Tibial nerve (tissue), 4 donors: ENCODE results near the gene MME.

Experiments used
- CTCF ChIP-seq, 5 experiments: fragments of 200-600 bp in 3 of 5; fragments of 450-650 bp in 2 of 5; sonication (generic) in 3 of 5; IDR thresholded peaks; one replicate each; pipeline ENCODE4 v1.5.1; 2016 to 2019; ENCODE audit warnings: antibody characterized with exemption in 5 of 5, mild to moderate bottlenecking in 3 of 5, moderate library complexity in 2 of 5
- EP300 ChIP-seq, 2 donors: sonication (generic); formaldehyde crosslinking; IDR thresholded peaks; one replicate each; pipeline ENCODE4 v1.6.1; 2017; ENCODE audit warnings: antibody characterized with exemption in 2 of 2, mild to moderate bottlenecking in 1 of 2
- POLR2A ChIP-seq, 2 donors: fragments of 450-650 bp; IDR thresholded peaks; one replicate each; pipeline ENCODE4 v1.6.1; 2017; ENCODE audit warnings: antibody characterized with exemption in 2 of 2, mild to moderate bottlenecking in 2 of 2, moderate library complexity in 2 of 2

GRCh38 chr3:155161640-155162292, 81.6 kb downstream of the MME start:
- TF ChIP-seq CTCF (IDR thresholded peaks at IDR 0.05) (no peak), POLR2A (IDR thresholded peaks at IDR 0.05) (no peak), EP300 (IDR thresholded peaks at IDR 0.05) (no peak)
